ENCODE results near the gene ERAP2.

DNA sequence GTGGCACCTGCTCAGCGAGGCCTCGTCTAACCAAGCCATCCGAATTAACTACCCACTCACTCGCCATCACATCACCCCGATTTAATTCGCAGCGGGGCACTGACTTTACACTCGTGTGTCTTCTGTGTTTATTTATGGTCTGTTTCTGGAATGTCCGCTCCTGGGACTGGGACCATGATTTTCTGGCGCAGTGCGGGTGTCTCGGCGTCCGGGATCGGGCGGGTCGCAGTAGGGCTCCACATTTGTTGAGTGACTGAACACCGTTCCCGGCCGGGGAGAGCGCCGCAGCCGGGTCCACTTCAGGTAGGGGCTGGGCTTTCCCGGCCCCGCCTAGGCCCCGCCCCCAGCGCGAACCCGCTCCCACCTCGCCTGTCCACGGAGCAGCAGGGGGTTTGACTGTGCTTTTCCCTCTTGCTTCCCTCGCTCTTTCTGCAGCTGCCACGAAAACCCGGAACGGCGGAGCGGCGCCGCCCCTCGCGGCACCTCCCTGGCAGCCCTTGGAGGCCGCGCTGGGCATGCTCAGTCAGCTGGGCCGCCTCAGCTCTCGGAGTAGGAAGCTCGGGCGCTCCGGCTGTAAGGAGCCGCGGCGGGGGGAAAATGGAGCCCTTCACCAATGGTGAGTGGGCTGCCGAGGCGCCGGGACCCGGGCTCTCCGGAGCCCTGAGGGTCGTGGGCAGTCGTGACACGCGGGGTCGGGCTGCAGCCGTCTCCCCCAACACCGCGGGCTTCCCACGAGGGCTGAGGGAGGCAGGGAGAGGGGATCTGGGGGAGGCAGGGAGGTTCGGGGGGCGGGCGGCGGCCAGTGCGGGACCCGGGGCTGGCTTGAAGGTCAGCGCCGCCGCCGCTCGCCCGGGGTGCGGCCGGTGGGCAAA is 59.5 kb downstream of the ERAP2 start, which contains the start of gene LNPEP:
- TF ChIP-seq, protein P1, sequence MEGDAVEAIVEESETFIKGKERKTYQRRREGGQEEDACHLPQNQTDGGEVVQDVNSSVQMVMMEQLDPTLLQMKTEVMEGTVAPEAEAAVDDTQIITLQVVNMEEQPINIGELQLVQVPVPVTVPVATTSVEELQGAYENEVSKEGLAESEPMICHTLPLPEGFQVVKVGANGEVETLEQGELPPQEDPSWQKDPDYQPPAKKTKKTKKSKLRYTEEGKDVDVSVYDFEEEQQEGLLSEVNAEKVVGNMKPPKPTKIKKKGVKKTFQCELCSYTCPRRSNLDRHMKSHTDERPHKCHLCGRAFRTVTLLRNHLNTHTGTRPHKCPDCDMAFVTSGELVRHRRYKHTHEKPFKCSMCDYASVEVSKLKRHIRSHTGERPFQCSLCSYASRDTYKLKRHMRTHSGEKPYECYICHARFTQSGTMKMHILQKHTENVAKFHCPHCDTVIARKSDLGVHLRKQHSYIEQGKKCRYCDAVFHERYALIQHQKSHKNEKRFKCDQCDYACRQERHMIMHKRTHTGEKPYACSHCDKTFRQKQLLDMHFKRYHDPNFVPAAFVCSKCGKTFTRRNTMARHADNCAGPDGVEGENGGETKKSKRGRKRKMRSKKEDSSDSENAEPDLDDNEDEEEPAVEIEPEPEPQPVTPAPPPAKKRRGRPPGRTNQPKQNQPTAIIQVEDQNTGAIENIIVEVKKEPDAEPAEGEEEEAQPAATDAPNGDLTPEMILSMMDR (IDR thresholded peaks at IDR 0.05): peak in 1 of 3 donors; percentile 9
- TF ChIP-seq POLR2A (IDR thresholded peaks at IDR 0.05) (peak; percentile 63), POLR2AphosphoS5 (IDR thresholded peaks at IDR 0.05) (peak; percentile 44 to 83 (median 64))
